ENCODE measurements around the gene SWT1.

The SWT1 gene

DNA sequence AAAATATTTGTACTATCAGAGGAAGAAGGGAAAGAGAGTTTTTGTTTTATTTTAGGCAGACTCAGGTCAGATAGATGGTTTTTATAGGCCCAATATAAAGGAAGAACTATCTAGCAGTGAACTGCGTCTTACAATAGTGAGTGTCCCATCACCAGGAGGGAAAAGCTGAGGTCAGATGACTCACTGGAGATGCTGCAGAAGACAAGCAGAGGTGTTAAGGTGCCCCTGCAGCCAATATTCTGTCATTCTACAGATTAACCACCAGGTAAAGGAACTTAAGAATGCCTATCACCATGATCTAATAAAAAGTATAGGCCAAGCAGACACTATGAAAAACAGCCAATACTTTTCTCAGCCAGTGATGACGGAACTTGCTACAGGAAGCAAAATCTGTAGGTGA is 130.5 kb downstream of the SWT1 start:
- no peak overlapping the region for H3K4ac ChIP-seq (ENCODE audit: low read depth, low read length)
- H2BK5ac ChIP-seq (ENCODE audit: low read depth, low read length, poor library complexity): no peak overlapping the region
- no peaks in the 10 kb centered on the region for H3K9me3 ChIP-seq (ENCODE audit: insufficient read depth, low read depth, low read length)
- no peak overlapping the region for H2BK120ac ChIP-seq (ENCODE audit: insufficient read depth, low read length, poor library complexity)
- no peak overlapping the region for H4K91ac ChIP-seq (ENCODE audit: low read depth, low read length)
- no peak overlapping the region for H3K9ac ChIP-seq (ENCODE audit: low read length)
- H3K23ac ChIP-seq (ENCODE audit: low read length): no peak overlapping the region
- no peak overlapping the region for H2AFZ ChIP-seq (ENCODE audit: insufficient read depth, low read length, poor library complexity)
- no peaks in the 10 kb centered on the region for H3K36me3 ChIP-seq (ENCODE audit: control insufficient read depth in 1 of 2, insufficient read depth in 2 of 2, low read length in 2 of 2)
- H4K8ac ChIP-seq (ENCODE audit: low read depth, low read length): no peak overlapping the region
- H4K12ac ChIP-seq (ENCODE audit: low read depth, low read length): no peak overlapping the region
- H3K4me1 ChIP-seq (ENCODE audit: control insufficient read depth in 1 of 2, insufficient read depth in 2 of 2, low read length in 2 of 2): peaks cover 4% of the 10 kb centered on the region in 2 experiments
- peaks cover 3% of the 10 kb centered on the region for H3K79me1 ChIP-seq (ENCODE audit: low read length)
- H2AK5ac ChIP-seq (ENCODE audit: low read length): no peak overlapping the region
- H3K27ac ChIP-seq (ENCODE audit: low read depth, low read length): no peak overlapping the region
- H3K27me3 ChIP-seq (ENCODE audit: insufficient read depth, low read length): no peaks in the 10 kb centered on the region
- H3K18ac ChIP-seq (ENCODE audit: low read length): no peak overlapping the region
- no peak overlapping the region for H2BK12ac ChIP-seq (ENCODE audit: low read length)
- no CpG with 5 or more reads among the region's 2 CpGs for WGBS (ENCODE audit: extremely low coverage, insufficient coverage, insufficient read length)
- peak; percentile 19 to 23 for DNase-seq
- peaks cover 2% of the 10 kb centered on the region for H3K79me2 ChIP-seq (ENCODE audit: control insufficient read depth, insufficient read depth, low read length, poor library complexity)
- no peak overlapping the region for H3K4me3 ChIP-seq (ENCODE audit: low read depth, low read length)
- H3K14ac ChIP-seq (ENCODE audit: low read length): no peak overlapping the region
- no peak overlapping the region for H3K4me2 ChIP-seq (ENCODE audit: low read length)

DNA sequence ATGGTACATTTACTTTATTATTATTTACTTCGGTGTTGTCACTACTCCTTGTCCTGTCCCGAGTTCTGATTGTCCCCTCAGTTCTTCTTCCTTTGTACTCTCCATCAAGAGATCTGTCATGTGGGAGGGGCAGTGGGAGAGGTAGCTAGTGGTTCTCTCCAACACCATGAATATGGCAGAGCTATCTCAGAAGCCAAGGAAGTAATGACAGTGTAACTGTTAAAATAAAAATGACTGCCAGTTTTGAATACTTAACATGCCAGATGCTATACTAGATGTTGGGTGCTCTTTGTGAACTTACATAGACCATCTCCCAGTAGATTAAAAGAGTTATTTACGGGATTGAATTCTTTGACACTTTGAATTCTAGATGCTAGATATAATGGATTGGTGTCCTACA is 131.5 kb downstream of the SWT1 start:
- no peak for DNase-seq
- Histone ChIP-seq H4K8ac (ENCODE audit: low read depth, low read length) (no peak overlapping the region), H3K4me3 (ENCODE audit: low read depth, low read length) (no peak overlapping the region), H3K36me3 (ENCODE audit: control insufficient read depth in 1 of 2, insufficient read depth in 2 of 2, low read length in 2 of 2) (no peaks in the 10 kb centered on the region), H3K9ac (ENCODE audit: low read length) (no peak overlapping the region), H3K9me3 (ENCODE audit: insufficient read depth, low read depth, low read length) (no peaks in the 10 kb centered on the region), H2AK5ac (ENCODE audit: low read length) (no peak overlapping the region), H3K79me2 (ENCODE audit: control insufficient read depth, insufficient read depth, low read length, poor library complexity) (peaks cover 2% of the 10 kb centered on the region), H3K27me3 (ENCODE audit: insufficient read depth, low read length) (no peaks in the 10 kb centered on the region), H2AFZ (ENCODE audit: insufficient read depth, low read length, poor library complexity) (no peak overlapping the region), H3K4me1 (ENCODE audit: control insufficient read depth in 1 of 2, insufficient read depth in 2 of 2, low read length in 2 of 2) (peaks cover 4% of the 10 kb centered on the region in 2 experiments), H2BK120ac (ENCODE audit: insufficient read depth, low read length, poor library complexity) (no peak overlapping the region), H3K23ac (ENCODE audit: low read length) (no peak overlapping the region), H3K27ac (ENCODE audit: low read depth, low read length) (no peak overlapping the region), H4K12ac (ENCODE audit: low read depth, low read length) (no peak overlapping the region), H3K4me2 (ENCODE audit: low read length) (no peak overlapping the region), H3K14ac (ENCODE audit: low read length) (no peak overlapping the region), H3K79me1 (ENCODE audit: low read length) (peaks cover 3% of the 10 kb centered on the region), H2BK5ac (ENCODE audit: low read depth, low read length, poor library complexity) (no peak overlapping the region), H4K91ac (ENCODE audit: low read depth, low read length) (no peak overlapping the region), H3K4ac (ENCODE audit: low read depth, low read length) (no peak overlapping the region), H2BK12ac (ENCODE audit: low read length) (peak overlapping the region; percentile 64), H3K18ac (ENCODE audit: low read length) (no peak overlapping the region)
- no CpG with 5 or more reads among the region's 3 CpGs for WGBS (ENCODE audit: extremely low coverage, insufficient coverage, insufficient read length)

DNA sequence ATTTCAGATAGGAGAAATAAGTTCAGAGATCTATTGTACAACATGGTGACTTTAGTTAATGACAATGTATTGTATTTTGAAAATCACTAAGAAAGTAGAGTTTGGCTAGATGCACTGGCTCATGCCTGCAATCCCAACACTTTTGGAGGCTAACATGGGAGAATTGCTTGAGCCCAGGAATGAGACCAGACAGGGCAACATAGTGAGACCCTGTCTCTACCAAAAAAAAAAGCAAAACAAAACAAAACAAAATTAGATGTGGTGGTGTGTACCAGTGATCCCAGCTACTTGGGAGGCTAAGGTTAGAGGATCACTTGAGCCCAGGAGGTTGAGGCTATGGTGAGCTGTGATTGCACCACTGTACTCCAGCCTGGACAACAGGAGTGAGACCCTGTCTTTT is 132.9 kb downstream of the SWT1 start:
- no peak overlapping the region for H4K8ac ChIP-seq (ENCODE audit: low read depth, low read length)
- H3K9me3 ChIP-seq (ENCODE audit: insufficient read depth, low read depth, low read length): no peaks in the 10 kb centered on the region
- no peak overlapping the region for H3K18ac ChIP-seq (ENCODE audit: low read length)
- H4K91ac ChIP-seq (ENCODE audit: low read depth, low read length): no peak overlapping the region
- H3K79me1 ChIP-seq (ENCODE audit: low read length): peaks cover 2% of the 10 kb centered on the region
- DNase-seq: no peak
- H3K79me2 ChIP-seq (ENCODE audit: control insufficient read depth, insufficient read depth, low read length, poor library complexity): peaks cover 2% of the 10 kb centered on the region
- H2AK5ac ChIP-seq (ENCODE audit: low read length): no peak overlapping the region
- H3K4me1 ChIP-seq (ENCODE audit: control insufficient read depth in 1 of 2, insufficient read depth in 2 of 2, low read length in 2 of 2): peaks cover 2% of the 10 kb centered on the region in 2 experiments
- H2AFZ ChIP-seq (ENCODE audit: insufficient read depth, low read length, poor library complexity): no peak overlapping the region
- no peak overlapping the region for H3K4me2 ChIP-seq (ENCODE audit: low read length)
- no peak overlapping the region for H3K23ac ChIP-seq (ENCODE audit: low read length)
- no peak overlapping the region for H3K4ac ChIP-seq (ENCODE audit: low read depth, low read length)
- H2BK120ac ChIP-seq (ENCODE audit: insufficient read depth, low read length, poor library complexity): no peak overlapping the region
- no peak overlapping the region for H3K4me3 ChIP-seq (ENCODE audit: low read depth, low read length)
- H3K9ac ChIP-seq (ENCODE audit: low read length): no peak overlapping the region
- no peak overlapping the region for H4K12ac ChIP-seq (ENCODE audit: low read depth, low read length)
- no peak overlapping the region for H2BK5ac ChIP-seq (ENCODE audit: low read depth, low read length, poor library complexity)
- no peak overlapping the region for H3K27ac ChIP-seq (ENCODE audit: low read depth, low read length)
- H3K36me3 ChIP-seq (ENCODE audit: control insufficient read depth in 1 of 2, insufficient read depth in 2 of 2, low read length in 2 of 2): peaks cover 2 to 3% of the 10 kb centered on the region in 2 experiments
- no peak overlapping the region for H3K14ac ChIP-seq (ENCODE audit: low read length)
- H2BK12ac ChIP-seq (ENCODE audit: low read length): no peak overlapping the region
- no peaks in the 10 kb centered on the region for H3K27me3 ChIP-seq (ENCODE audit: insufficient read depth, low read length)

DNA sequence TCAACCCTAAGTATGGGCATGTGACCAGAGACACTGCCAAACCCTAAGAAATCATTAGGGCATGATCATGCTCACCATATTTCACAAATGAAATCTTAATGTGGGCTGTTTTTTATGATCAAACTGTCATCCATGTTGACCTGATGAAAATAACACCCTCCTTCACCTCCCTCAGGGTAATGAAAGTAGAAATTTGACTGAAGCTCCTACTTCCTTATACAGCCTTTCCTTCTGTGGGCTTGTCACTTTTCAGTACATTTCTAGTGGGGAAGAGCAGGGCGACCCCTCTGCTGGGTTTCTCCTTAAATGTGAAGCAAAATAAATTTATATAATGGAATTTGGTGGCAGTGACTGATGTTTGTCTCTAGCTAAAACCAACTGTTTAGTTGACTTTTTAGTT is 134.2 kb downstream of the SWT1 start:
- Histone ChIP-seq H2AFZ (ENCODE audit: insufficient read depth, low read length, poor library complexity) (no peak overlapping the region), H3K27me3 (ENCODE audit: insufficient read depth, low read length) (no peaks in the 10 kb centered on the region), H3K36me3 (ENCODE audit: control insufficient read depth in 1 of 2, insufficient read depth in 2 of 2, low read length in 2 of 2) (peaks cover 2 to 5% of the 10 kb centered on the region in 2 experiments), H2BK120ac (ENCODE audit: insufficient read depth, low read length, poor library complexity) (no peak overlapping the region), H3K18ac (ENCODE audit: low read length) (no peak overlapping the region), H3K4me2 (ENCODE audit: low read length) (no peak overlapping the region), H3K79me2 (ENCODE audit: control insufficient read depth, insufficient read depth, low read length, poor library complexity) (no peaks in the 10 kb centered on the region), H3K4me3 (ENCODE audit: low read depth, low read length) (no peak overlapping the region), H4K12ac (ENCODE audit: low read depth, low read length) (no peak overlapping the region), H2BK12ac (ENCODE audit: low read length) (no peak overlapping the region), H2AK5ac (ENCODE audit: low read length) (no peak overlapping the region), H4K91ac (ENCODE audit: low read depth, low read length) (no peak overlapping the region), H3K9ac (ENCODE audit: low read length) (no peak overlapping the region), H4K8ac (ENCODE audit: low read depth, low read length) (no peak overlapping the region), H3K23ac (ENCODE audit: low read length) (no peak overlapping the region), H2BK5ac (ENCODE audit: low read depth, low read length, poor library complexity) (no peak overlapping the region), H3K9me3 (ENCODE audit: insufficient read depth, low read depth, low read length) (no peaks in the 10 kb centered on the region), H3K27ac (ENCODE audit: low read depth, low read length) (no peak overlapping the region), H3K14ac (ENCODE audit: low read length) (no peak overlapping the region), H3K4me1 (ENCODE audit: control insufficient read depth in 1 of 2, insufficient read depth in 2 of 2, low read length in 2 of 2) (no peaks in the 10 kb centered on the region), H3K79me1 (ENCODE audit: low read length) (no peaks in the 10 kb centered on the region), H3K4ac (ENCODE audit: low read depth, low read length) (no peak overlapping the region)
- WGBS (ENCODE audit: extremely low coverage, insufficient coverage, insufficient read length): no CpG with 5 or more reads among the region's 1 CpG
- DNase-seq: no peak
